Mammary epithelial cell (primary cell): ENCODE data around the gene NAA16.

ENCODE experiments used
- CTCF ChIP-seq, 2 donors: IDR thresholded peaks in 1 of 2; conservative IDR thresholded peaks in 1 of 2; 2 replicates each; pipeline ENCODE4 v1.5.1; 2011 to 2012; ENCODE audit warnings: inconsistent platforms in 2 of 2, low read length in 2 of 2, mild to moderate bottlenecking in 2 of 2, control low read depth in 1 of 2, low read depth in 1 of 2; ENCODE audit not compliant: insufficient read depth in 1 of 2; ENCODE audit errors: extremely low read depth in 1 of 2
- EZH2 ChIP-seq: IDR thresholded peaks from 2 replicates; pipeline ENCODE4 v1.6.1; 2012; ENCODE audit warnings: low read length, inconsistent platforms, borderline replicate concordance

- TF ChIP-seq CTCF (conservative IDR thresholded peaks at IDR 0.05 in 1 of 2, IDR thresholded peaks at IDR 0.05 in 1 of 2; ENCODE audit: extremely low read depth in 1 of 2, insufficient read depth in 1 of 2, low read depth in 1 of 2, low read length in 2 of 2) (no peak), EZH2 (no peak)
These were observed 77.2 kb downstream of the NAA16 start for GRCh38 chr13:41388143-41388881.
